ENCODE data around the gene MCTP1. TPM values are rescaled to one million over a fixed set of nuclear protein-coding genes. Genes with fewer than 3 reads are reported as not detected.

Gene MCTP1
- total and polyA plus RNA-seq, 4 experiments from 2014 or later: 0.31 to 0.42 (median 0.39) TPM; not detected in 1

- no peaks in the 10 kb centered on the region for H3K9me3 ChIP-seq (ENCODE audit: control insufficient read depth in 1 of 2, low read length in 2 of 2)
- CTCF ChIA-PET (ENCODE audit: partially characterized antibody): no interaction called here
- Mint-ChIP-seq H3K27ac (no peak overlapping the region), H3K4me1 (no peaks in the 10 kb centered on the region), H3K36me3 (no peaks in the 10 kb centered on the region), H3K27me3 (peaks cover 2 to 4% of the 10 kb centered on the region in 2 donors), H3K4me3 (no peak overlapping the region), H3K9me3 (peaks cover 0 to 2% (median 0%) of the 10 kb centered on the region in 8 donors)
- H3K27me3 ChIP-seq (ENCODE audit: insufficient read depth, low read length): no peaks in the 10 kb centered on the region
- POLR2A ChIA-PET (ENCODE audit: partially characterized antibody): no interaction called here
- no peak for DNase-seq
- no peak overlapping the region for H3K27ac ChIP-seq (ENCODE audit: low read depth, low read length)
- intact Hi-C loops (cut with micrococcal nuclease): no loop called here
- H3K36me3 ChIP-seq (ENCODE audit: insufficient read depth, low read length): no peaks in the 10 kb centered on the region
- H3K4me3 ChIP-seq (ENCODE audit: low read length in 2 of 2): no peak overlapping the region
- H3K4me1 ChIP-seq (ENCODE audit: insufficient read depth, low read length): no peaks in the 10 kb centered on the region
These were observed 412.4 kb downstream of the MCTP1 start for GRCh38 chr5:94872526-94872925.

DNA sequence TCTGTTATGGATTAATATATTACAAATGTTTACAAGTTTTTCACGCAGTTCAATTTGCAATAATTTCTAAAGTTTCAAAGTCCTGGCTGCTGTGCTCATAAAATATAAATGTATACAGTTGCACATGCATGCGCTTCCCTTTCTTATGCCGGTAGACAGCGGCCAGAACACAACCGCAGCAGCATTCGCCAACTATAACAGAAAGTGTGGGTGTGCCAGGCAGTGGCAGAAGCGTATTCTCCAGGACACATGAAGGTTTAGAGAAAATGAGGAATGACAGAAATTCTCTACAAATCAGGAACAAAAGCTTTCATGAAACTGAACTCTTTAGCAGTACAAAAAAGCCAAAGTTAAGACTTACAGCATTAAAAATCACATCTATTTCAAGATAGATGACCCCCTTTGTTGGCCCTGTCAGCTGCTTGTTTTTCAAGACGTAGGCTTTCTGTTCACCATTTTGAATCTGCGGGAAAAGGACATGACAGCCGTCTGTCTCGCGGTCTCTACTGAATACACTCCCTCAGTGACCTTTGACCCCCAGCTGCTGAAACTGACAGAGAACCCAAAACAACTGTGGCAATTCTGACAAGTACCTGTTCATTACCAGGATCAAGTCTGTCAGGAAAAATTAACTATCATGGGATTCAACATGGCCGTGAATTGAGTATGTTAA lies 414.2 kb downstream of the MCTP1 start:
- no peaks in the 10 kb centered on the region for H3K36me3 Mint-ChIP-seq
- H3K27me3 ChIP-seq (ENCODE audit: insufficient read depth, low read length): no peaks in the 10 kb centered on the region
- H3K27me3 Mint-ChIP-seq: peaks cover 2 to 4% of the 10 kb centered on the region in 2 donors
- no peak overlapping the region for H3K27ac ChIP-seq (ENCODE audit: low read depth, low read length)
- DNase-seq: no peak
- no peaks in the 10 kb centered on the region for H3K36me3 ChIP-seq (ENCODE audit: insufficient read depth, low read length)
- intact Hi-C loops (cut with micrococcal nuclease): no loop called here
- no peaks in the 10 kb centered on the region for H3K4me1 Mint-ChIP-seq
- ChIA-PET CTCF (ENCODE audit: partially characterized antibody) (interaction anchor here (1.1 kb wide), 1 partner anchor 14 kb away, joined by 3 read pairs; no protein-coding TSS in a partner anchor), POLR2A (ENCODE audit: partially characterized antibody) (no interaction called here)
- H3K27ac Mint-ChIP-seq: no peak overlapping the region
- no peaks in the 10 kb centered on the region for H3K9me3 Mint-ChIP-seq
- H3K9me3 ChIP-seq (ENCODE audit: control insufficient read depth in 1 of 2, low read length in 2 of 2): no peaks in the 10 kb centered on the region
- no peak overlapping the region for H3K4me3 Mint-ChIP-seq
- H3K4me1 ChIP-seq (ENCODE audit: insufficient read depth, low read length): no peaks in the 10 kb centered on the region
- no peak overlapping the region for H3K4me3 ChIP-seq (ENCODE audit: low read length in 2 of 2)

DNA sequence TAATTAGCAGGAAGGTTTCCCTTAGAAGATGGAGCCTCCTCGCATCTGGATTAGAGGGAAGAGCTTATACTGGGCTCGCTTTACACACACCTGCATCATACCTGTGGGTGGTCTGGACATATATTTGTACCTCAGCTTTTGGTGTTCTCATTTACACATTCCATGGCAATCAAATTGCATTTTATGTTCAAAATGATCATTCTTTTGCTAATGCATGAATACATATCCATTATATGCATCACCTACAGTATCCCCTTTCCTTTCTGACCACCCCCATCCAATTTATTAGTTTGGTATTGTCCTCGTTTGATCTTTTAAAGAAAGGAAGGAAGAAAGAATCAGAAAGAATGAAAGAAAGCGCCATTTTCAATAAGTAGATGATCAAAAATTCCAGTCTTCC lies 415.0 kb downstream of the MCTP1 start:
- intact Hi-C loops (cut with micrococcal nuclease): no loop called here
- Histone ChIP-seq H3K4me1 (ENCODE audit: insufficient read depth, low read length) (no peaks in the 10 kb centered on the region), H3K36me3 (ENCODE audit: insufficient read depth, low read length) (no peaks in the 10 kb centered on the region), H3K27ac (ENCODE audit: low read depth, low read length) (no peak overlapping the region), H3K27me3 (ENCODE audit: insufficient read depth, low read length) (no peaks in the 10 kb centered on the region), H3K4me3 (ENCODE audit: low read length in 2 of 2) (no peak overlapping the region), H3K9me3 (ENCODE audit: control insufficient read depth in 1 of 2, low read length in 2 of 2) (no peaks in the 10 kb centered on the region)
- no peak overlapping the region for H3K27ac Mint-ChIP-seq
- CTCF ChIA-PET (ENCODE audit: partially characterized antibody): no interaction called here
- DNase-seq: no peak
- peaks cover 0 to 4% of the 10 kb centered on the region in 2 donors for H3K27me3 Mint-ChIP-seq
- H3K9me3 Mint-ChIP-seq: no peaks in the 10 kb centered on the region
- no peaks in the 10 kb centered on the region for H3K4me1 Mint-ChIP-seq
- POLR2A ChIA-PET (ENCODE audit: partially characterized antibody): no interaction called here
- no peaks in the 10 kb centered on the region for H3K36me3 Mint-ChIP-seq
- H3K4me3 Mint-ChIP-seq: no peak overlapping the region

DNA sequence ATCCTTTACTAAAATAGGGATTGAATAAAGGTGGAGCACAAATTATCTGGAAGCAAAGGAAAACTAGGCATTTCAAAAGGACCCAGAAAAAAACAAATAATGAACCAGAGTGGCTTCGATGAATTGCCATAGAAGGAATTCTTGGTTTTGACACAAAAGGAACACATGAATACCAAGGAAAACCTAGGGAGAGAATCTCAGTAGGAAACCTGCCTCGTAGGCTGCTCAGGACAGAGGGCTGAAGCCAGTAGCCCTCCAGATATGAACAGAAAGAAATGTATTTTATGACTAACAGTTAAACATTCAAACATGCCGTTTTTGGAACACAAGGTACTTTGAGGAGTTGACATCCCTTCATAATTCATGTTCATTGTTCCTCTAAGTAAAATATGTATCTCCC lies 420.9 kb downstream of the MCTP1 start:
- no peak for DNase-seq
- ChIA-PET POLR2A (ENCODE audit: partially characterized antibody) (no interaction called here), CTCF (ENCODE audit: partially characterized antibody) (no interaction called here)
- Mint-ChIP-seq H3K27me3 (peaks cover 2 to 5% of the 10 kb centered on the region in 2 donors), H3K27ac (no peak overlapping the region), H3K36me3 (no peaks in the 10 kb centered on the region), H3K9me3 (no peaks in the 10 kb centered on the region), H3K4me3 (no peak overlapping the region), H3K4me1 (no peaks in the 10 kb centered on the region)
- no peak overlapping the region for H3K4me3 ChIP-seq (ENCODE audit: low read length in 2 of 2)
- intact Hi-C loops (cut with micrococcal nuclease): no loop called here
- H3K9me3 ChIP-seq (ENCODE audit: control insufficient read depth in 1 of 2, low read length in 2 of 2): no peaks in the 10 kb centered on the region
- H3K4me1 ChIP-seq (ENCODE audit: insufficient read depth, low read length): no peaks in the 10 kb centered on the region
- no peaks in the 10 kb centered on the region for H3K36me3 ChIP-seq (ENCODE audit: insufficient read depth, low read length)
- H3K27me3 ChIP-seq (ENCODE audit: insufficient read depth, low read length): no peaks in the 10 kb centered on the region
- H3K27ac ChIP-seq (ENCODE audit: low read depth, low read length): no peak overlapping the region

- H3K4me1 Mint-ChIP-seq: no peaks in the 10 kb centered on the region
- H3K27ac Mint-ChIP-seq: no peak overlapping the region
- H3K27me3 ChIP-seq (ENCODE audit: insufficient read depth, low read length): no peaks in the 10 kb centered on the region
- no peak overlapping the region for H3K4me3 Mint-ChIP-seq
- no peaks in the 10 kb centered on the region for H3K36me3 ChIP-seq (ENCODE audit: insufficient read depth, low read length)
- ChIA-PET POLR2A (ENCODE audit: partially characterized antibody) (no interaction called here), CTCF (ENCODE audit: partially characterized antibody) (interaction anchor here (0.7 kb wide), 1 partner anchor 14 kb away, joined by 3 read pairs; no protein-coding TSS in a partner anchor)
- H3K27ac ChIP-seq (ENCODE audit: low read depth, low read length): no peak overlapping the region
- no peak overlapping the region for H3K4me3 ChIP-seq (ENCODE audit: low read length in 2 of 2)
- H3K9me3 Mint-ChIP-seq: no peaks in the 10 kb centered on the region
- no peaks in the 10 kb centered on the region for H3K9me3 ChIP-seq (ENCODE audit: control insufficient read depth in 1 of 2, low read length in 2 of 2)
- no peaks in the 10 kb centered on the region for H3K36me3 Mint-ChIP-seq
- no peak for DNase-seq
- intact Hi-C loops (cut with micrococcal nuclease): no loop called here
- peaks cover 3 to 4% of the 10 kb centered on the region in 2 donors for H3K27me3 Mint-ChIP-seq
- no peaks in the 10 kb centered on the region for H3K4me1 ChIP-seq (ENCODE audit: insufficient read depth, low read length)
These were observed 427.8 kb downstream of the MCTP1 start for GRCh38 chr5:94857111-94857510.

DNA sequence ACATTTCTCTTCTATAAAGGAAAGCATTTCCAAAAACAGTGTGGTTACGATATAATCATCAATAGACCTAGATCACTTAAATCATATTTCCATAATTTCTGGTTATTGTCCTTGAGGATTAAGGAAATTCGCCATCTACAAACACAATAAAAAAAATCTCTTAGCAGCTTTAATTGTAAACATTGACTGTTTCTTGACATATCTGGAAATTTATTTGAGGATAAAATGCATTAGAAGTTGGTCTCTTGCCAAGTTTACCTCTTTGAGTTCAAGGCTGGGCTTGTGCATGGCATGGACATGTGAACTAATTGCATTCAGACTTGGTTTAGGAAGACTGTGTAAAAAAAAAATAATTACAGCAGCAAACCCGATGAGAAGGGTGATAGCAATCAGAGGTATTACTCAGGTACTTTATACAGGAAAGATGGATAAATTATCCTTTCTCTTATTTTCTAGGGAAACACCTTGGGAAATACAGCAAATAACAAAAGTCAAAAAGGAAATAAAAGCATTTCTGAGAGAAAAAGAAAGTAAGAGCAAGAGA lies 428.6 kb downstream of the MCTP1 start:
- Mint-ChIP-seq H3K4me1 (no peaks in the 10 kb centered on the region), H3K27me3 (peaks cover 3 to 4% of the 10 kb centered on the region in 2 donors), H3K36me3 (no peaks in the 10 kb centered on the region), H3K9me3 (no peaks in the 10 kb centered on the region), H3K4me3 (no peak overlapping the region), H3K27ac (no peak overlapping the region)
- no peaks in the 10 kb centered on the region for H3K4me1 ChIP-seq (ENCODE audit: insufficient read depth, low read length)
- H3K36me3 ChIP-seq (ENCODE audit: insufficient read depth, low read length): no peaks in the 10 kb centered on the region
- H3K27ac ChIP-seq (ENCODE audit: low read depth, low read length): no peak overlapping the region
- intact Hi-C loops (cut with micrococcal nuclease): no loop called here
- CTCF ChIA-PET (ENCODE audit: partially characterized antibody): interaction anchor here (0.7 kb wide), 1 partner anchor 15 kb away, joined by 3 read pairs; no protein-coding TSS in a partner anchor
- H3K27me3 ChIP-seq (ENCODE audit: insufficient read depth, low read length): no peaks in the 10 kb centered on the region
- H3K4me3 ChIP-seq (ENCODE audit: low read length in 2 of 2): no peak overlapping the region
- no peak for DNase-seq
- H3K9me3 ChIP-seq (ENCODE audit: control insufficient read depth in 1 of 2, low read length in 2 of 2): no peaks in the 10 kb centered on the region
- POLR2A ChIA-PET (ENCODE audit: partially characterized antibody): no interaction called here

DNA sequence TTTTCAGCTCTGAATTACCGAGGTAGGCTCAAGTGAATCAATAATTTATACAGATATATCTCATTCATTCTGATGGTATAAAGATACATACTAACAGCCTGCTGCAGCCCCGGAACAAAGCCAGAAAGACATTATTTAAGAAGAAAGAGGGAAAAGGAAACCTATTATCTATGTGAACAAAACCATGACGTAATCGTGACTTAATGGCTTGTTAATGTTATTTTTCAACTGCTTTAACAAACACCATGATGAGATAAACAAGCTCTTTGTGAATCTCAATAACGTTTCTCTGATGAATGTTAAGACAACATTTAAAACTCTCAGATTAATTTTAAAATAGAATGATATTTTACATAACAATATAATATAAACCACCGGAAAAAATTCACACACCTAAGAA lies 429.4 kb downstream of the MCTP1 start:
- Mint-ChIP-seq H3K9me3 (no peaks in the 10 kb centered on the region), H3K27me3 (peaks cover 0 to 3% of the 10 kb centered on the region in 2 donors), H3K4me1 (no peaks in the 10 kb centered on the region), H3K4me3 (no peak overlapping the region), H3K36me3 (no peaks in the 10 kb centered on the region), H3K27ac (no peak overlapping the region)
- no peaks in the 10 kb centered on the region for H3K9me3 ChIP-seq (ENCODE audit: control insufficient read depth in 1 of 2, low read length in 2 of 2)
- intact Hi-C loops (cut with micrococcal nuclease): no loop called here
- DNase-seq: no peak
- no peaks in the 10 kb centered on the region for H3K36me3 ChIP-seq (ENCODE audit: insufficient read depth, low read length)
- no peaks in the 10 kb centered on the region for H3K4me1 ChIP-seq (ENCODE audit: insufficient read depth, low read length)
- H3K27me3 ChIP-seq (ENCODE audit: insufficient read depth, low read length): no peaks in the 10 kb centered on the region
- H3K27ac ChIP-seq (ENCODE audit: low read depth, low read length): no peak overlapping the region
- H3K4me3 ChIP-seq (ENCODE audit: low read length in 2 of 2): no peak overlapping the region
- CTCF ChIA-PET (ENCODE audit: partially characterized antibody): no interaction called here
- POLR2A ChIA-PET (ENCODE audit: partially characterized antibody): interaction anchor here (0.5 kb wide), 1 partner anchor 261 kb away, joined by 3 read pairs; no protein-coding TSS in a partner anchor

Measured in CD4-positive, alpha-beta memory T cell (primary cell).